ENCODE data around the gene SEMA5A.

SEMA5A gene

GRCh38 chr5:9239626-9240025 lies 306.2 kb downstream of the SEMA5A start:
- no peak for DNase-seq (ENCODE audit: low read depth)
- no peak for TF ChIP-seq CTCF (IDR thresholded peaks at IDR 0.05; ENCODE audit: control insufficient read depth, extremely low read depth, insufficient read depth)
- no peak overlapping the region for H3K4me3 ChIP-seq (ENCODE audit: low read depth, low read length)

GRCh38 chr5:9239071-9239470 lies 306.8 kb downstream of the SEMA5A start:
- no peak overlapping the region for H3K4me3 ChIP-seq (ENCODE audit: low read depth, low read length)
- DNase-seq (ENCODE audit: low read depth) = no peak
- TF ChIP-seq CTCF (IDR thresholded peaks at IDR 0.05; ENCODE audit: control insufficient read depth, extremely low read depth, insufficient read depth) = no peak

GRCh38 chr5:9233712-9234111 lies 312.2 kb downstream of the SEMA5A start:
- DNase-seq (ENCODE audit: low read depth) = no peak
- TF ChIP-seq CTCF (IDR thresholded peaks at IDR 0.05; ENCODE audit: control insufficient read depth, extremely low read depth, insufficient read depth) = no peak
- no peak overlapping the region for H3K4me3 ChIP-seq (ENCODE audit: low read depth, low read length)

GRCh38 chr5:9233035-9233434 lies 312.8 kb downstream of the SEMA5A start:
- no peak for DNase-seq (ENCODE audit: low read depth)
- no peak overlapping the region for H3K4me3 ChIP-seq (ENCODE audit: low read depth, low read length)
- no peak for TF ChIP-seq CTCF (IDR thresholded peaks at IDR 0.05; ENCODE audit: control insufficient read depth, extremely low read depth, insufficient read depth)

- no peak for TF ChIP-seq CTCF (IDR thresholded peaks at IDR 0.05; ENCODE audit: control insufficient read depth, extremely low read depth, insufficient read depth)
These were observed 314.0 kb downstream of the SEMA5A start for GRCh38 chr5:9231842-9232241.

GRCh38 chr5:9230355-9230754 lies 315.5 kb downstream of the SEMA5A start:
- no peak for TF ChIP-seq CTCF (IDR thresholded peaks at IDR 0.05; ENCODE audit: control insufficient read depth, extremely low read depth, insufficient read depth)
- no peak overlapping the region for H3K4me3 ChIP-seq (ENCODE audit: low read depth, low read length)
- no peak for DNase-seq (ENCODE audit: low read depth)

More at GRCh38 chr5:9231842-9232241, 314.0 kb downstream of the SEMA5A start:
- H3K4me3 ChIP-seq (ENCODE audit: low read depth, low read length) = no peak overlapping the region
- DNase-seq (ENCODE audit: low read depth) = no peak

GRCh38 chr5:9226016-9226536 lies 319.8 kb downstream of the SEMA5A start:
- no peak overlapping the region for H3K4me3 ChIP-seq (ENCODE audit: low read depth, low read length)
- no peak for DNase-seq (ENCODE audit: low read depth)
- TF ChIP-seq CTCF (IDR thresholded peaks at IDR 0.05; ENCODE audit: control insufficient read depth, extremely low read depth, insufficient read depth) = no peak

Measured in LNCaP clone FGC (cell line).